Measurements from ENCODE around the gene CAMTA1.

CAMTA1 gene

DNA sequence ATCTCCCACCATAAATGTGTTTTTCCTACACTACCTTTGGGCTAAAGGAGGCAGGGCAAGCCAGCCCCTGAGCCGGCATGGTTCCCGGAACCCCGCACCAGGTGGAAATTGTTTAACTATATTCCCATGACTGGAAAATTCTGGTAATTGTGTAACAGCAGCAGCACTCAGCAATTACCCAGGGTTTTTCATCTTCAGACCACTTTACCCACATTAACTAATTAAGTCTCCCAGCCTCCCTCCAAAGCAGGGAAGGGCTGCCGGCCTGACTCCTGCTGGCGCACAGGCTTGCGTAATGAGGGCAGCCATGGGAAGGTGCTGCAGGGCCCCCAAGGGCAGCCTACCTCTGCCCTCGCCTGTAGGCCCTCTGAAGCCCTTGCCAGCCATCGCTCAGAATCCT lies 845.1 kb downstream of the CAMTA1 start:
- DNase-seq (ENCODE audit: low spot score) = no peak
- ChIA-PET CTCF (no interaction called here), POLR2A (ENCODE audit: low non-redundant PET) (no interaction called here)
- TF ChIP-seq, protein P1, sequence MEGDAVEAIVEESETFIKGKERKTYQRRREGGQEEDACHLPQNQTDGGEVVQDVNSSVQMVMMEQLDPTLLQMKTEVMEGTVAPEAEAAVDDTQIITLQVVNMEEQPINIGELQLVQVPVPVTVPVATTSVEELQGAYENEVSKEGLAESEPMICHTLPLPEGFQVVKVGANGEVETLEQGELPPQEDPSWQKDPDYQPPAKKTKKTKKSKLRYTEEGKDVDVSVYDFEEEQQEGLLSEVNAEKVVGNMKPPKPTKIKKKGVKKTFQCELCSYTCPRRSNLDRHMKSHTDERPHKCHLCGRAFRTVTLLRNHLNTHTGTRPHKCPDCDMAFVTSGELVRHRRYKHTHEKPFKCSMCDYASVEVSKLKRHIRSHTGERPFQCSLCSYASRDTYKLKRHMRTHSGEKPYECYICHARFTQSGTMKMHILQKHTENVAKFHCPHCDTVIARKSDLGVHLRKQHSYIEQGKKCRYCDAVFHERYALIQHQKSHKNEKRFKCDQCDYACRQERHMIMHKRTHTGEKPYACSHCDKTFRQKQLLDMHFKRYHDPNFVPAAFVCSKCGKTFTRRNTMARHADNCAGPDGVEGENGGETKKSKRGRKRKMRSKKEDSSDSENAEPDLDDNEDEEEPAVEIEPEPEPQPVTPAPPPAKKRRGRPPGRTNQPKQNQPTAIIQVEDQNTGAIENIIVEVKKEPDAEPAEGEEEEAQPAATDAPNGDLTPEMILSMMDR (conservative IDR thresholded peaks at IDR 0.05; ENCODE audit: low read depth) = no peak
- H3K27ac ChIP-seq = no peak overlapping the region

DNA sequence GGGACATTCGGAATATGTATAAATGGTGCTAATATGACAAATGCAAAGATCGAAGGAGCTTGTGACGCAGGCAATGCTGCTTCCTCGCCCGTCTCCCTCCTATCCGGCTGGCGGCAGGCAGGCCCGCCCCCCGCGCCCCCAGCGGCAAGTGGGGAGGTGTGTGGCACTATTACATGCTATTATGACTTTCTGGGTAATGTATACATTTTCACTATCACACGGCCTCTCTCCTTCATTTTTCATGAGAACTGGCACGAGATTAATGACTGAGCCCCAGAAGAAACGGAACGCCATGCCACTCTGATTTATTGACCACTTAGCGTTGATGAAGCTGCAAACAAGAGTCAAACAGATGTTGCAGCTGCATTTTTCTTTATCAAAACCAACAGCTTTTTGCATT lies 846.9 kb downstream of the CAMTA1 start:
- no peak for DNase-seq (ENCODE audit: low spot score)
- no peak overlapping the region for H3K27ac ChIP-seq
- TF ChIP-seq, protein P1 (conservative IDR thresholded peaks at IDR 0.05; ENCODE audit: low read depth) = no peak
- POLR2A ChIA-PET (ENCODE audit: low non-redundant PET) = no interaction called here
- CTCF ChIA-PET = interaction anchor here (0.6 to 0.7 kb wide), 2 partner anchors 9 to 122 kb away, joined by 3 read pairs; no protein-coding TSS in a partner anchor

DNA sequence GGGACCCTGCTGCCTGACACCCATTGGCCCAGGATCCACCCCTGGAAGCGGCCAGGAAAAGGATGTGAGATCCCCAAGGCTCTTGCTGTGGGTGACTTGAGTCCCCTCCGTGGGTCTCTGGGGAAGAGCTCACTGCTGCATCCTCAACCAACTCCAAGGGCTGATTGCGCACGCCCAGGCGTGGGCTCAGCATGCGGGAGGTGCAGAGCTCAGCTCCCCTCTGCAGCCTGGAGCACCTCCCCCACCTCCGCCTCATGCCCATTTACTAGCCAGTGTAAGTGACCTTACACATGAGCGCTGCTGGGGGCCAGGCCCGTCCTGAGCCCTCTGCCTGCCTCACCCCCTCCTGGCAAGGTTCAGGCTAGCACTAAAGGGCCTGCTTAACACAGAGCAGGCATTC lies 847.4 kb downstream of the CAMTA1 start:
- ChIA-PET POLR2A (ENCODE audit: low non-redundant PET) (no interaction called here), CTCF (interaction anchor here (0.7 kb wide), 1 partner anchor 121 kb away, joined by 3 read pairs; no protein-coding TSS in a partner anchor)
- TF ChIP-seq, protein P1 (conservative IDR thresholded peaks at IDR 0.05; ENCODE audit: low read depth) = no peak
- no peak overlapping the region for H3K27ac ChIP-seq
- no peak for DNase-seq (ENCODE audit: low spot score)

DNA sequence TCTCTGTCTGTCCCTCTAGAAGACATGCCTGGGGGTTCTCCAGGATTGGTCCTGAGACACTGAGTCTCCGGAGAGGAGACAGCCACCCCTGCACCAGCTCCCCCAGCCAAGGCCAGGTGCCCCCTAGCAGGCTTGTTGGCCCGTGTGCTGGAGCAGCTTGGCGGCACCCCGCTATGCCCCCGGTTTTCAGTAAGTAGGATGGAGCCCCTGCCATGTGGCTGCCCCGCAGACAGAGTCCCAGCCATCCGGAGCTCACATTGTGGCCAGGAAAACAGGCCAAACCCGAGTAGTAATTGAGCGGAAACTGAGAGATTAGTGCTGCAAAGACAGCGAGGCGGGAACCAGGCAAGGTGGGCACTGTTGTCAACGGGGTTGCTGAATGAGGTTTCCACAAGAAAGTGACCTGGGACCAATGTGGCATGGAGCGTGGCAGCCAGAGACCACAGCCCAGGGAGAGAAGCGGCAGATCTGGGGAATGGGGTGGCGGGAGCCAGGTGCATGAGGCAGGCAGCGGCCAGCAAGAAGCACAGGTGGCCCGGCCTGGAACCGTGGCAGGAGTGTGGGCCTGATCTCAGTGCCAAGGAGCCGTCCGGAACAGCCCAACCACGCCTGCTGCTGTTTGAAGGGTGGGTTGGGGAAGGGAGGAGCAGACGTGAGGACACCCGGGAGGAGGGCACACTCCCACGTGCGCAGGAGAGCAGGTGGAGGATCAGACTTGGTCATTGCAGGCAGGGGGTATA lies 848.4 kb downstream of the CAMTA1 start:
- ChIA-PET CTCF (interaction anchor here (0.7 kb wide), 1 partner anchor 114 kb away, joined by 3 read pairs; no protein-coding TSS in a partner anchor), POLR2A (ENCODE audit: low non-redundant PET) (no interaction called here)
- DNase-seq (ENCODE audit: low spot score) = no peak
- TF ChIP-seq, protein P1 (conservative IDR thresholded peaks at IDR 0.05; ENCODE audit: low read depth) = no peak
- H3K27ac ChIP-seq = no peak overlapping the region

DNA sequence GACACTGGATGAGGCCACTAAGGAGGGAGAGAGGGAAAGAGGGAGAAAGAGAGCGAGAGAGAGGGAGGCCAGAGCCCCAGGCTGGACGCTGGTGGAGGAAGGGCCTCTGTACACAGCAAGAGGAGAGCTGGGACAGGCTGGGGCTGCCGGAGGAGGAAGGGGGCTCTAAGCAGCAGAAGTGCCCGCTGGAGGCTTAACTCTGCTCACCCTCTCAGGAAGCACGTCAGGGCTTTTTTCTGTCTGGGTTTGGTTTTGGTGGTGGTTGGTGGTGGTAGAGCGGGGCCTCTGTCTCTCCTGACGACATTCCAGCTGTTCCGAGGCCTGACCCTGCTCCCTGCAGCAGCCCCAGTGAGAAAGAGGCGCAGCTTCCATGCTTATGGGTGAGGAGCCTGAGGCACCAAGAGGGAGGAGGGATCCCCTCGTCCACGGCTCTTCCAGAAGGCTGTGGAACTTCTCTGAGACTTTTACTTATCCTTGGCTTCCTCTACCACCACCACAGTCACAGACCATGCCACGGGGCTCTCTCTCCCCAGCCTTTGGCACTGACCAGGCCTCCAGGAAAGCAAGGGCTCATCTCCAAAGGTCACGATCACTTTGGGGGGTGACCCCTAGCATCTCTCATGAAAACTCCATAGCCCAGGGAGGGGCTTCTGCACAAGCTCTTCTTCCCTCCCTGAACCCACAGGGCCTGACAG lies 849.4 kb downstream of the CAMTA1 start:
- CTCF ChIA-PET = no interaction called here
- no peak overlapping the region for H3K27ac ChIP-seq
- TF ChIP-seq, protein P1 (conservative IDR thresholded peaks at IDR 0.05; ENCODE audit: low read depth) = no peak
- POLR2A ChIA-PET (ENCODE audit: low non-redundant PET) = no interaction called here
- DNase-seq (ENCODE audit: low spot score) = no peak

DNA sequence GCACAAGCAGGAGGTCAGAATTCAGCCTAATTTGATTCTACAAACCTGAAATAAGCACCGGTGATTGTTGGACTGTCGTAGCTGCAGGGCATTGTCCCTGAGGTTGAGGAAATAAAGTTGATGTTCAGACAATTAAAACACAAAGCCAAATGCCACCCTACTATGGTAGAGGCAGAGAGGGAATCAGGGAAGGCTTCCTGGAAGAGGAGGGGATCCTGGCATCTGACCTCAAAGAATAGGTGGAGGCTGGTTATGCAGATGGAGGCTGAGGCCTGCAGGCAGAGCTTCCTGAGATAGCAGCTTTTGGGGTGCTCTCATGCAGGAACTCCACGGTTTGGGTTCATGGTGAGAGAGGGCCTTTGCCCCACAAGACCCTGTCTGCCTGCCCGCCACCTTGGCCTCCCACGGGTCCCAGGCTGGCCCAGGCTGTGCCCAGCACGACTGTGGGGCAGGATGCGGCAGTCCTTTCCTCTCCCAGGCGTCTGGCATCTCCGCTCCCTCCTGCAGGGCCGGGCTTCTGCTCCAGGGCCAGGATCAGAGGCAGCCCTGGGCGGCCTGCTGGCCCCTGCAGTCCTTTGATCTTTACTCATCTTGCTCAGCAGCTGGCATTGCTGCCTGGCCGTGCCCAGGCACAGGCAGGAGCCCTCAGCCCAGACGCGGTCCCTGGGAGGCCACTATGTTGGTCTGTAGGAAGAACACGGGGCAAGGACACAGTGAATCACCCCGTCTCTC lies 851.7 kb downstream of the CAMTA1 start:
- no peak overlapping the region for H3K27ac ChIP-seq
- TF ChIP-seq, protein P1 (conservative IDR thresholded peaks at IDR 0.05; ENCODE audit: low read depth) = no peak
- ChIA-PET POLR2A (ENCODE audit: low non-redundant PET) (no interaction called here), CTCF (no interaction called here)
- DNase-seq (ENCODE audit: low spot score) = no peak
